ENCODE data around the gene UBALD1.

UBALD1 gene

GRCh38 chr16:4639899-4640509 is 25.3 kb upstream of the UBALD1 start:
- peaks cover under 1% of the 10 kb centered on the region; the same call in 1 of the 2 replicates for H3K36me3 ChIP-seq (ENCODE audit: insufficient read depth, low read depth, low read length)
- H3K27me3 ChIP-seq (ENCODE audit: insufficient read depth, low read length) = no peaks in the 10 kb centered on the region
- no peak overlapping the region for H3K27ac ChIP-seq (ENCODE audit: low read length)
- H3K4me1 ChIP-seq (ENCODE audit: insufficient read depth, low read length) = no peaks in the 10 kb centered on the region
- H3K4me3 ChIP-seq (ENCODE audit: low read length) = no peak overlapping the region
- no peak overlapping the region for H3K9ac ChIP-seq (ENCODE audit: low read depth, low read length)
- H3K9me3 ChIP-seq (ENCODE audit: insufficient read depth, low read depth, low read length) = no peaks in the 10 kb centered on the region

- Histone ChIP-seq H3K27ac (ENCODE audit: low read length) (no peak overlapping the region), H3K27me3 (ENCODE audit: insufficient read depth, low read length) (no peaks in the 10 kb centered on the region), H3K9ac (ENCODE audit: low read depth, low read length) (no peak overlapping the region), H3K9me3 (ENCODE audit: insufficient read depth, low read depth, low read length) (no peaks in the 10 kb centered on the region), H3K4me1 (ENCODE audit: insufficient read depth, low read length) (no peaks in the 10 kb centered on the region), H3K4me3 (ENCODE audit: low read length) (no peak overlapping the region), H3K36me3 (ENCODE audit: insufficient read depth, low read depth, low read length) (peaks cover 7% of the 10 kb centered on the region; the same call in 1 of the 2 replicates)
These were observed 22.9 kb upstream of the UBALD1 start for GRCh38 chr16:4637501-4638166.

DNA sequence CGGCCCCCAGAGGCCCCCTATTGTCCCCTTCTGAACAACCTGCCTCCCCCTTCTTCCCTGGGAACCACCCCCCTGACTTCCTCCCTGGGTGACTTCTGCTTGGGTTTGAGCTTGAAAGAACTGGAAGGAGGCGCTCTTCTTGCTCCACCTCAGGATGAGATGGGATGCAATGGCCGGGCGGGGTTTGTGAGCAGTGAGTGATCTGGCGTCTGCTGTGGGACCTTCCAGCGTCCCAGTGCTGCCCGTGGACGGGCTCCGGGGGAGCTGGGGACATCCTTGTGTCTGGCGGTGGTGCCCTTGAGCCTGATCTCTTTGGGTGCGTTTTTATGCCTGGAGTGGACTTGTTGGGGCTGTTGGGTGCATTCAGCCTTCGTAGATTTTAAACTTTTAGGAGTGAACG is 21.5 kb upstream of the UBALD1 start:
- Histone ChIP-seq H3K36me3 (ENCODE audit: insufficient read depth, low read depth, low read length) (peaks cover 7% of the 10 kb centered on the region; the same call in 1 of the 2 replicates), H3K27me3 (ENCODE audit: insufficient read depth, low read length) (no peaks in the 10 kb centered on the region), H3K4me3 (ENCODE audit: low read length) (no peak overlapping the region), H3K9me3 (ENCODE audit: insufficient read depth, low read depth, low read length) (peaks cover 6% of the 10 kb centered on the region), H3K27ac (ENCODE audit: low read length) (no peak overlapping the region), H3K4me1 (ENCODE audit: insufficient read depth, low read length) (no peaks in the 10 kb centered on the region), H3K9ac (ENCODE audit: low read depth, low read length) (no peak overlapping the region; the same call in 1 of the 2 replicates)

DNA sequence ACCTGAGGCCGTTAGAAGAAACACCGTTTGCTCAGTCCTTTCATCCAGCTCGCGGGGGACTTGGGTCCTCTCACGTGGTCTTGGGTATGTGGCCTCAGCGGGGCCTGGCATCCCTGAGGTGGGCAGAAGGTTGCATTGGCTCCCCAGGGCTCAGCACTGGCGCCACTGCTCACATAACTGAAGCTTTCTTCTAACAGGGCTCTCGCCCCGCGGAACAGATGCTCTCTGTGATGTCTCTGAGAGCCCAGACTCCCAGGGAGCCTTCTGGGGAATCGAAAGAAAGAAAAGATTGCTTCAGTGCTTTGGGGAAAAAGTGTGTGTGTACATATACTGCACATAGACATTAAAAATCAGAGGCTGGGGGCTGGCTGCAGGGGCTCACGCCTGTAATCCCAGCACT is 20.1 kb upstream of the UBALD1 start:
- peaks cover 7% of the 10 kb centered on the region; the same call in 1 of the 2 replicates for H3K36me3 ChIP-seq (ENCODE audit: insufficient read depth, low read depth, low read length)
- H3K27ac ChIP-seq (ENCODE audit: low read length) = no peak overlapping the region
- H3K4me3 ChIP-seq (ENCODE audit: low read length) = no peak overlapping the region
- no peaks in the 10 kb centered on the region for H3K27me3 ChIP-seq (ENCODE audit: insufficient read depth, low read length)
- no peaks in the 10 kb centered on the region for H3K4me1 ChIP-seq (ENCODE audit: insufficient read depth, low read length)
- no peak overlapping the region for H3K9ac ChIP-seq (ENCODE audit: low read depth, low read length)
- H3K9me3 ChIP-seq (ENCODE audit: insufficient read depth, low read depth, low read length) = peaks cover 8% of the 10 kb centered on the region

- Histone ChIP-seq H3K9ac (ENCODE audit: low read depth, low read length) (no peak overlapping the region), H3K9me3 (ENCODE audit: insufficient read depth, low read depth, low read length) (peaks cover 8% of the 10 kb centered on the region), H3K27ac (ENCODE audit: low read length) (no peak overlapping the region), H3K27me3 (ENCODE audit: insufficient read depth, low read length) (no peaks in the 10 kb centered on the region), H3K4me1 (ENCODE audit: insufficient read depth, low read length) (no peaks in the 10 kb centered on the region), H3K4me3 (ENCODE audit: low read length) (no peak overlapping the region), H3K36me3 (ENCODE audit: insufficient read depth, low read depth, low read length) (peaks cover 7% of the 10 kb centered on the region; the same call in 1 of the 2 replicates)
These were observed 19.4 kb upstream of the UBALD1 start for GRCh38 chr16:4633910-4634635.

- Histone ChIP-seq H3K4me3 (ENCODE audit: low read length) (no peak overlapping the region), H3K9me3 (ENCODE audit: insufficient read depth, low read depth, low read length) (peaks cover 8% of the 10 kb centered on the region), H3K9ac (ENCODE audit: low read depth, low read length) (no peak overlapping the region), H3K27me3 (ENCODE audit: insufficient read depth, low read length) (no peaks in the 10 kb centered on the region), H3K4me1 (ENCODE audit: insufficient read depth, low read length) (no peaks in the 10 kb centered on the region), H3K36me3 (ENCODE audit: insufficient read depth, low read depth, low read length) (peaks cover 13% of the 10 kb centered on the region; the same call in 1 of the 2 replicates), H3K27ac (ENCODE audit: low read length) (no peak overlapping the region)
These were observed 16.8 kb upstream of the UBALD1 start for GRCh38 chr16:4631444-4631843.

GRCh38 chr16:4628283-4628682 is 13.6 kb upstream of the UBALD1 start:
- Histone ChIP-seq H3K9me3 (ENCODE audit: insufficient read depth, low read depth, low read length) (peaks cover 8% of the 10 kb centered on the region), H3K4me1 (ENCODE audit: insufficient read depth, low read length) (0 out of 2 replicates have a peak, but pooled peaks cover 6% of the 10 kb centered on the region), H3K27ac (ENCODE audit: low read length) (no peak overlapping the region), H3K9ac (ENCODE audit: low read depth, low read length) (no peak overlapping the region), H3K36me3 (ENCODE audit: insufficient read depth, low read depth, low read length) (0 out of 2 replicates have a peak, but pooled peaks cover 6% of the 10 kb centered on the region), H3K4me3 (ENCODE audit: low read length) (no peak overlapping the region), H3K27me3 (ENCODE audit: insufficient read depth, low read length) (no peaks in the 10 kb centered on the region)

- Histone ChIP-seq H3K36me3 (ENCODE audit: insufficient read depth, low read depth, low read length) (0 out of 2 replicates have a peak, but pooled peaks cover 6% of the 10 kb centered on the region), H3K27ac (ENCODE audit: low read length) (no peak overlapping the region), H3K9ac (ENCODE audit: low read depth, low read length) (no peak overlapping the region), H3K4me3 (ENCODE audit: low read length) (peak overlapping the region; percentile 97; the same call in 1 of the 2 replicates), H3K27me3 (ENCODE audit: insufficient read depth, low read length) (no peaks in the 10 kb centered on the region), H3K9me3 (ENCODE audit: insufficient read depth, low read depth, low read length) (peaks cover 4% of the 10 kb centered on the region), H3K4me1 (ENCODE audit: insufficient read depth, low read length) (0 out of 2 replicates have a peak, but pooled peaks cover 6% of the 10 kb centered on the region)
These were observed 11.7 kb upstream of the UBALD1 start for GRCh38 chr16:4626396-4626795.

GRCh38 chr16:4625560-4626159 is 11.0 kb upstream of the UBALD1 start:
- 0 out of 2 replicates have a peak, but pooled peaks cover 6% of the 10 kb centered on the region for H3K36me3 ChIP-seq (ENCODE audit: insufficient read depth, low read depth, low read length)
- peak overlapping the region; percentile 90 for H3K9ac ChIP-seq (ENCODE audit: low read depth, low read length)
- peak overlapping the region; percentile 97 for H3K4me3 ChIP-seq (ENCODE audit: low read length)
- 0 out of 2 replicates have a peak, but pooled peaks cover 6% of the 10 kb centered on the region for H3K4me1 ChIP-seq (ENCODE audit: insufficient read depth, low read length)
- peak overlapping the region; percentile 27 for H3K27ac ChIP-seq (ENCODE audit: low read length)
- H3K9me3 ChIP-seq (ENCODE audit: insufficient read depth, low read depth, low read length) = no peaks in the 10 kb centered on the region
- no peaks in the 10 kb centered on the region for H3K27me3 ChIP-seq (ENCODE audit: insufficient read depth, low read length)

DNA sequence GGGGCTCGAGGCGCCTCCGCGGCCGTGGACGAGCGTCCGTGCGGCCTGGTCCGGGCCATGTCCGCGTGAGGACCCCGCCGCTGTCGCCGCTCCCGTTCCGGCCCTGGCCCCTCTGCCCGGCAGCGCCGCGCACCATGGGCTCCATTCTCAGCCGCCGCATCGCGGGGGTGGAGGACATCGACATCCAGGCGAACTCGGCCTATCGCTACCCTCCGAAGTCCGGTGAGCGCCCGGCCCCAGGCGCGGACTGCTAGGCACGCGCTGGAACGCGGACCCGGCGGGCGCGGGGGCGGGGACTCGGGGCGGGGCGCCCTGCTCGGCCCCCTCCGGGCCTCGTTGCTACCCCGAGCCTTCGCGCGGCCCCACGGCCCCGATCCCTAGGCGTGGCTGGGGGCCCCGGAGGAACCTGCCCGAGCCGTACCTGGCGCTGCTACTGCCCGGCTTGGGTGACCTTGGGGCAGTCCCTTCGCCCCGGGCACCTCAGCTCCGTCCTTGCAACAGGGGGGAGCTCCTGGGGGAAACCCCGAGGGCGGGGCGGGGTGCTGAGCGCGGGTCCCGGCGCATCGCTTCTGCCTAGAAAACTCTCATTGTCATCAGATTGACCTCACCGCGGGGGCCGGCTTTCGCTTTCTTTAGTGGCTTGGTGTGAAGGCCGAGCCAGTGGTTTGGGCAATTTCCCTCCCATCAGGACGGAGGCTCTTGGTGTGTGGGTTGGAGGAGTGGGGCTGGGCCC is 10.3 kb upstream of the UBALD1 start:
- H3K27ac ChIP-seq (ENCODE audit: low read length) = peak overlapping the region; percentile 27
- peak overlapping the region; percentile 97 for H3K4me3 ChIP-seq (ENCODE audit: low read length)
- 0 out of 2 replicates have a peak, but pooled peaks cover 6% of the 10 kb centered on the region for H3K36me3 ChIP-seq (ENCODE audit: insufficient read depth, low read depth, low read length)
- peak overlapping the region; percentile 90 for H3K9ac ChIP-seq (ENCODE audit: low read depth, low read length)
- no peaks in the 10 kb centered on the region for H3K9me3 ChIP-seq (ENCODE audit: insufficient read depth, low read depth, low read length)
- H3K4me1 ChIP-seq (ENCODE audit: insufficient read depth, low read length) = 0 out of 2 replicates have a peak, but pooled peaks cover 6% of the 10 kb centered on the region
- H3K27me3 ChIP-seq (ENCODE audit: insufficient read depth, low read length) = no peaks in the 10 kb centered on the region

All from iPS-20b (cell line).